Stimulated activated CD4-positive, alpha-beta T cell treated with anti-CD3 and anti-CD28 coated beads, Interleukin-4, amount 100 ng/mL, for 4 hours (primary cell): ENCODE data around the gene ADAMTS7.

Source experiments
- DNase-seq, 2 experiments: peaks; one replicate each; pipeline ENCODE4 v3.0.0-alpha.2; 2020

Gene ADAMTS7

GRCh38 chr15:78714890-78715289 lies 96.4 kb downstream of the ADAMTS7 start:
- DNase-seq = no peak

GRCh38 chr15:78712797-78713515 lies 98.3 kb downstream of the ADAMTS7 start:
- no peak for DNase-seq

- DNase-seq = no peak
These were observed 99.6 kb downstream of the ADAMTS7 start for GRCh38 chr15:78711638-78712037.

- DNase-seq = peak; percentile 42 to 68
These were observed 101.9 kb downstream of the ADAMTS7 start for GRCh38 chr15:78709263-78709882.
